Measurements from ENCODE around the gene RNF31.

GRCh38 chr14:24207104-24207551 is 59.8 kb downstream of the RNF31 start:
- TF ChIP-seq CTCF (IDR thresholded peaks at IDR 0.05; ENCODE audit: insufficient read depth, low read depth, low read length) (no peak), EZH2 (IDR thresholded peaks at IDR 0.05; ENCODE audit: insufficient read depth, low read length) (no peak)
